Measurements from ENCODE around the gene MICALL1.

The MICALL1 gene

GRCh38 chr22:37892566-37893335 lies 13.3 kb upstream of the MICALL1 start:
- Histone ChIP-seq H3K27ac (no peak overlapping the region), H3K4me3 (ENCODE audit: low read depth, low read length) (no peak overlapping the region), H3K9me3 (ENCODE audit: severe bottlenecking) (no peaks in the 10 kb centered on the region), H3K27me3 (ENCODE audit: insufficient read depth, low read depth, severe bottlenecking) (no peaks in the 10 kb centered on the region), H3K36me3 (peaks cover 40% of the 10 kb centered on the region)
- DNase-seq: no peak
- no peak for TF ChIP-seq CTCF (IDR thresholded peaks at IDR 0.05; ENCODE audit: low read depth, low read length)

GRCh38 chr22:37893583-37893983 lies 12.5 kb upstream of the MICALL1 start:
- no peak overlapping the region for H3K4me3 ChIP-seq (ENCODE audit: low read depth, low read length)
- DNase-seq: no peak
- H3K27ac ChIP-seq: no peak overlapping the region
- H3K9me3 ChIP-seq (ENCODE audit: severe bottlenecking): no peaks in the 10 kb centered on the region
- H3K27me3 ChIP-seq (ENCODE audit: insufficient read depth, low read depth, severe bottlenecking): no peaks in the 10 kb centered on the region
- TF ChIP-seq CTCF (IDR thresholded peaks at IDR 0.05; ENCODE audit: low read depth, low read length): no peak
- peaks cover 31% of the 10 kb centered on the region for H3K36me3 ChIP-seq

- no peaks in the 10 kb centered on the region for H3K27me3 ChIP-seq (ENCODE audit: insufficient read depth, low read depth, severe bottlenecking)
- peaks cover 16% of the 10 kb centered on the region for H3K36me3 ChIP-seq
- no peaks in the 10 kb centered on the region for H3K9me3 ChIP-seq (ENCODE audit: severe bottlenecking)
- no peak for DNase-seq
- no peak for TF ChIP-seq CTCF (IDR thresholded peaks at IDR 0.05; ENCODE audit: low read depth, low read length)
- no peak overlapping the region for H3K4me3 ChIP-seq (ENCODE audit: low read depth, low read length)
- no peak overlapping the region for H3K27ac ChIP-seq
Measured at GRCh38 chr22:37894939-37895670, 11.0 kb upstream of the MICALL1 start.

- no peak overlapping the region for H3K4me3 ChIP-seq (ENCODE audit: low read depth, low read length)
- H3K36me3 ChIP-seq: peaks cover 10% of the 10 kb centered on the region
- no peaks in the 10 kb centered on the region for H3K9me3 ChIP-seq (ENCODE audit: severe bottlenecking)
- no peak for DNase-seq
- TF ChIP-seq CTCF (IDR thresholded peaks at IDR 0.05; ENCODE audit: low read depth, low read length): no peak
- no peaks in the 10 kb centered on the region for H3K27me3 ChIP-seq (ENCODE audit: insufficient read depth, low read depth, severe bottlenecking)
- H3K27ac ChIP-seq: no peak overlapping the region
Measured at GRCh38 chr22:37896181-37896592, 9.9 kb upstream of the MICALL1 start.

- H3K27me3 ChIP-seq (ENCODE audit: insufficient read depth, low read depth, severe bottlenecking): no peaks in the 10 kb centered on the region
- no peak overlapping the region for H3K4me3 ChIP-seq (ENCODE audit: low read depth, low read length)
- no peak overlapping the region for H3K27ac ChIP-seq
- H3K9me3 ChIP-seq (ENCODE audit: severe bottlenecking): no peaks in the 10 kb centered on the region
- H3K36me3 ChIP-seq: peaks cover 2% of the 10 kb centered on the region
- DNase-seq: no peak
- TF ChIP-seq CTCF (IDR thresholded peaks at IDR 0.05; ENCODE audit: low read depth, low read length): no peak
Measured at GRCh38 chr22:37896939-37897338, 9.2 kb upstream of the MICALL1 start.

All from WERI-Rb-1 (cell line).